Naive thymus-derived CD8-positive, alpha-beta T cell (primary cell): ENCODE measurements around the gene PAFAH1B2. TPM values are rescaled to one million over a fixed set of nuclear protein-coding genes. Genes with fewer than 3 reads are reported as not detected.
"Not testable (repeated sequence)": the region's sequence is repeated elsewhere in the genome, so short reads cannot be mapped to it uniquely, and the experiment has no call there.

Experiments used
- ATAC-seq, 2 donors: fragments of 150-1000 bp; cut with Tn5 transposase in 1 of 2; sonication (Bioruptor Pico), chemical (Tn5 transposase) in 1 of 2; 1 replicate in 1 of 2; 2 replicates in 1 of 2; pipeline ENCODE4 v1.10.0; 2021; ENCODE audit warnings: mild to moderate bottlenecking in 2 of 2, moderate library complexity in 2 of 2
- POLR2A ChIA-PET: fragments of 350-600 bp; sonication (Branson Sonifier 250); formaldehyde crosslinking; loops from one replicate; lab custom pipeline; 2021; ENCODE audit warnings: antibody characterized with exemption; lab: Charles Lee
- DNase-seq, 10 donors: peaks; one replicate each; pipeline versions ENCODE4 v3.0.0 to v3.0.0-alpha.2; 2020 to 2022
- H3K27ac Mint-ChIP-seq, 10 donors: one replicate each; pipeline ENCODE4 v1.8.0; 2020 to 2022; ENCODE audit warnings: mild to moderate bottlenecking in 10 of 10, mixed read lengths in 10 of 10, moderate library complexity in 4 of 10, inconsistent platforms in 1 of 10
- H3K27me3 Mint-ChIP-seq, 5 donors: one replicate each; pipeline ENCODE4 v1.8.0; 2021 to 2022; ENCODE audit warnings: mixed read lengths in 5 of 5
- H3K36me3 Mint-ChIP-seq, 3 donors: one replicate each; pipeline ENCODE4 v1.8.0; 2020 to 2022; ENCODE audit warnings: mixed read lengths in 3 of 3, mild to moderate bottlenecking in 2 of 3, inconsistent platforms in 1 of 3
- H3K4me1 Mint-ChIP-seq, 4 donors: one replicate each; pipeline ENCODE4 v1.8.0; 2021 to 2022; ENCODE audit warnings: mixed read lengths in 4 of 4
- H3K4me3 Mint-ChIP-seq, 10 donors: one replicate each; pipeline ENCODE4 v1.8.0; 2020 to 2022; ENCODE audit warnings: mild to moderate bottlenecking in 10 of 10, mixed read lengths in 10 of 10, moderate library complexity in 6 of 10, inconsistent platforms in 1 of 10
- H3K9me3 Mint-ChIP-seq, 9 donors: one replicate each; pipeline ENCODE4 v1.8.0; 2020 to 2022; ENCODE audit warnings: mixed read lengths in 9 of 9, mild to moderate bottlenecking in 3 of 9, inconsistent platforms in 1 of 9, moderate library complexity in 1 of 9
- polyA plus RNA-seq, 3 donors: library from polyadenylated mRNA; unstranded; fragments of 300-500 nt; fragmentation: Illumina TruSeq; gene quantifications; one replicate each; pipeline ENCODE4 v1.2.3, GENCODE V29; 2021
- total RNA-seq, 8 experiments: library from RNA in 2 of 8; stranded (reverse) in 2 of 8; gene quantifications; one replicate each; pipeline ENCODE4 v1.2.3 and lab custom pipeline; 2021 to 2026

Gene PAFAH1B2
- total and polyA plus RNA-seq, 5 experiments from 2014 or later = 14.4 to 60.5 (median 19.5) TPM

GRCh38 chr11:117107701-117108590 lies 36.1 kb upstream of the PAFAH1B2 start:
- DNase-seq (no peak), ATAC-seq (no peak)
- Mint-ChIP-seq H3K4me3 (no peak overlapping the region), H3K27ac (no peak overlapping the region), H3K36me3 (no peaks in the 10 kb centered on the region), H3K9me3 (no peaks in the 10 kb centered on the region), H3K4me1 (peaks cover 0 to 3% (median 0%) of the 10 kb centered on the region in 4 donors), H3K27me3 (peaks cover 0 to 1% (median 0%) of the 10 kb centered on the region in 5 donors)
- POLR2A ChIA-PET = no interaction called here

DNA sequence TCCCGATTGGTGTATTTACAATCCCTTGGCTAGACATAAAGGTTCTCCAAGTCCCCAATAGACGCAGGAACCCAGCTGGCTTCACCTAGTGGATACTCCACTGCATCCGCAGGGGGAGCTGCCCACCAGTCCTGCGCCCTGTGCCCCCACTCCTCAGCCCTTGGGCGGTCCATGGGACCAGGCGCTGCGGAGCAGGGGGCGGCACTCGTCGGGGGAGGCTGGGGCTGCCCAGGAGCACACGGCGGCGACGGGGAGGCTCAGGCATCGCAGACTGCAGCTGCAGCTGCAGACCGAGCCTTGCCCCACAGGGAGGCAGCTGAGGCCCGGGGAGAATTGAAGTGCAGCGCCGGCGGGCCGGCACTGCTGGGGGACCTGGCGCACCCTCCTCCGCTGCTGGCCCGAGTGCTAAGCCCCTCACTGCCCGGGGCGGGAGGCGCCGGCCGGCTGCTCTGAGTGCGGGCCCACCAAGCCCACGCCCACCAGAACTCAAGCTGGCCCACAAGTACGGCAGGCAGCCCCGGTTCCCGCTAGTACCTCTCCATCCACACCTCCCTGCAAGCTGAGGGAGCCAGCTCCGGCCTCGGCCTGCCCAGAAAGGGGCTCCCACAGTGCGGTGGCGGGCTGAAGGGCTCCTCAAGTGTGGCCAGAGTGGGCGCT lies 33.7 kb upstream of the PAFAH1B2 start:
- no peaks in the 10 kb centered on the region for H3K36me3 Mint-ChIP-seq
- H3K4me1 Mint-ChIP-seq = peaks cover 0 to 3% (median 0%) of the 10 kb centered on the region in 4 donors
- peaks cover 0 to 1% (median 0%) of the 10 kb centered on the region in 5 donors for H3K27me3 Mint-ChIP-seq
- no peak overlapping the region for H3K27ac Mint-ChIP-seq
- DNase-seq (no peak), ATAC-seq (no peak)
- POLR2A ChIA-PET = no interaction called here
- no peaks in the 10 kb centered on the region for H3K9me3 Mint-ChIP-seq
- H3K4me3 Mint-ChIP-seq = no peak overlapping the region

DNA sequence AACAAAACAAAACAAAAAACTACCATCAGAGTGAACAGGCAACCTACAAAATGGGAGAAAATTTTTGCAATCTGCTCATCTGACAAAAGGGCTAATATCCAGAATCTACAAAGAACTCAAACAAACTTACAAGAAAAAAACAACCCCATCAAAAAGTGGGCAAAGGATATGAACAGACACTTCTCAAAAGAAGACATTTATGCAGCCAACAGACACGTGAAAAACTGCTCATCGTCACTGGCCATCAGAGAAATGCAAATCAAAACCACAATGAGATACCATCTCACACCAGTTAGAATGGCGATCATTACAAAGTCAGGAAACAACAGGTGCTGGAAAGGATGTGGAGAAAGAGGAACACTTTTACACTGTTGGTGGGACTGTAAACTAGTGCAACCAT lies 31.6 kb upstream of the PAFAH1B2 start:
- H3K36me3 Mint-ChIP-seq, POLR2A ChIA-PET, H3K4me3 Mint-ChIP-seq, H3K4me1 Mint-ChIP-seq, ATAC-seq, H3K27ac Mint-ChIP-seq, H3K9me3 Mint-ChIP-seq, H3K27me3 Mint-ChIP-seq, DNase-seq: not testable (repeated sequence)

DNA sequence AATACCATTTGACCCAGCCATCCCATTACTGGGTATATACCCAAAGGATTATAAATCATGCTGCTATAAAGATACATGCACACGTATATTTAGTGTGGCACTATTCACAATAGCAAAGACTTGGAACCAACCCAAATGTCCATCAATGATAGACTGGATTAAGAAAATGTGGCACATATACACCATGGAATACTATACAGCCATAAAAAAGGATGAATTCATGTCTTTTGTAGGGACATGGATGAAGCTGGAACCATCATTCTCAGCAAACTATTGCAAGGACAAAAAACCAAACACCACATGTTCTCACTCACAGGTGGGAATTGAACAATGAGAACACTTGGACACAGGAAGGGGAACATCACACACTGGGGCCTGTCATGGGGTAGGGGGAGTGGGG lies 31.1 kb upstream of the PAFAH1B2 start:
- DNase-seq = not testable (repeated sequence)

DNA sequence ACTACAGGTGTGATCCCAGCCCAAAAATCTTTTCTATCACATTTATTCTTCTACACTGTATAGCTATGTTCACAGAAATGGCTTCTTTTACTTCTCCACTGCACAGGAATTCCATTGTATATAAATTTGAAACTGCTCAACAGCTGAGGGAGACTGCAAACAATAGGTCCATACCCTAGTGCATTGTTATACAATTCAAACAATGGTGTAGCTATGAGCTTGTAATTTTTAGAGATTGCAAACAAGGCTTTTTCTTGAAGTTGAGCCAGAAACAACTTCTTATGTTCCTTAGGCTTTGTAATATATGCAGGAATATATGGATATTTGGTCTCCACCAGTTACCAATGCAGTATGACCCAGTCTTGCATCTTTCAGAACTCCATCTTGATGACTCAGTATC lies 26.4 kb upstream of the PAFAH1B2 start:
- DNase-seq (no peak), ATAC-seq (no peak)
- no peaks in the 10 kb centered on the region for H3K9me3 Mint-ChIP-seq
- no peaks in the 10 kb centered on the region for H3K4me1 Mint-ChIP-seq
- no peaks in the 10 kb centered on the region for H3K27me3 Mint-ChIP-seq
- H3K27ac Mint-ChIP-seq = no peak overlapping the region
- H3K4me3 Mint-ChIP-seq = no peak overlapping the region
- H3K36me3 Mint-ChIP-seq = no peaks in the 10 kb centered on the region
- POLR2A ChIA-PET = no interaction called here

More for the DNA sequence above, 31.1 kb upstream of the PAFAH1B2 start:
- H3K9me3 Mint-ChIP-seq, H3K27me3 Mint-ChIP-seq, H3K4me1 Mint-ChIP-seq, ATAC-seq, H3K36me3 Mint-ChIP-seq, POLR2A ChIA-PET, H3K4me3 Mint-ChIP-seq, H3K27ac Mint-ChIP-seq: not testable (repeated sequence)

DNA sequence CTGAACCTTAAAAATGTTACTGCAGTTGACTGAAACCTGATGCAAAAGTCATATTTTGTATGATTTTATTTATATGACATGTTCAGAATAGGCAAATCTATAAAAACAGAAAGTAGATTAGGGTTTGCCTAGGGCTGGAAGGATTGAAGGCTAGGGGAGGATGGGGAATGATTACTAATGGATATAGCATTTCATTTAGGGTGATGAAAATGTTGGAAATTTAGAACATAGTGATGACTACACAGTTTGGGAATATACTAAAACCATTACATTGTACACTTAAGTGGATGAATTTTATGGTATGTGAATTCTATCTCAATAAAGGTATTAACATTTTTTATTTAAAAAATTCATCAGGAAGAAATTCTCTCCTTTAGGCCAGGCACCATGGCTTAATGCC lies 22.9 kb upstream of the PAFAH1B2 start:
- H3K4me1 Mint-ChIP-seq = no peaks in the 10 kb centered on the region
- peaks cover 0 to 1% (median 0%) of the 10 kb centered on the region in 5 donors for H3K27me3 Mint-ChIP-seq
- H3K9me3 Mint-ChIP-seq = no peaks in the 10 kb centered on the region
- DNase-seq (no peak), ATAC-seq (no peak)
- POLR2A ChIA-PET = no interaction called here
- no peak overlapping the region for H3K4me3 Mint-ChIP-seq
- H3K36me3 Mint-ChIP-seq = no peaks in the 10 kb centered on the region
- no peak overlapping the region for H3K27ac Mint-ChIP-seq

GRCh38 chr11:117122556-117122955 lies 21.5 kb upstream of the PAFAH1B2 start:
- Mint-ChIP-seq H3K9me3 (no peaks in the 10 kb centered on the region), H3K4me1 (no peaks in the 10 kb centered on the region), H3K27me3 (peaks cover 0 to 1% (median 0%) of the 10 kb centered on the region in 5 donors), H3K4me3 (no peak overlapping the region), H3K27ac (no peak overlapping the region), H3K36me3 (no peaks in the 10 kb centered on the region)
- DNase-seq = no peak
- no peak for ATAC-seq
- POLR2A ChIA-PET = no interaction called here

DNA sequence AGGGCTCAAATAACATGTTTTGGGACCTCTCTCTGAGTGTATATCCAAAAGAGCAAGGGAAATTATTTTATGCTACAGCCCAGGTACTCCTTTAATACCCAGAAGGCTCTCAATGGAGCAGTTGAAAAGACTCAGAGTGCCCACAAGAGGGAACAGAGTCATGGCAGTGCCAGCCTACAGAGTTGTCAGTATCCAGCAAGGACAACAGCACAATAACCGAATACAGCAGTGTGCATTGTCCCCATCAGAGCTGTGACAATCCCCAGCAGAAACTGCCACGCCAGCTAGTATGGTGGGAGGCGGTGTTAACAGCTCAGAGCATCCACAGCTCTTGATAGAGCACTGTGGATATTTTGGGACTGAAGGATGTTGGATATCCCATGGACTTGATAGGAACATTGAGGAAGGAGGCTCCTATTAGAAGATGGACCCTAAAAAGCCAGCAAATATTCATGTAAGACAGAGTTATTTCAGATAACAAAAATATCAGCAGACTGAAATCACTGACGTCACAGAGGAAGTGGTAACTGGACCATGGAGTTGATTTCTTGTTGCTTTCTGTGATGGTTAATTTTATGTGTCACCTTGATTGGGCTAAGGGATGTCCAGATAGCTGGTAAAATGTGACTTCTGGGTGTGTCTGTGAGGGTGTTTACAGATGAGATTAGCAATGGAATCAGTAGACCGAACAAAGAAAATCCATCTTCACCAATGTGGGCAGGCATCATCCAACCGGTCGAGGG lies 17.7 kb upstream of the PAFAH1B2 start:
- POLR2A ChIA-PET = no interaction called here
- Mint-ChIP-seq H3K4me1 (no peaks in the 10 kb centered on the region), H3K36me3 (no peaks in the 10 kb centered on the region), H3K4me3 (no peak overlapping the region), H3K9me3 (no peaks in the 10 kb centered on the region), H3K27ac (peak overlapping the region in 1 of 10 donors; percentile 34), H3K27me3 (peaks cover 0 to 3% (median 0%) of the 10 kb centered on the region in 5 donors)
- DNase-seq (no peak), ATAC-seq (no peak)

GRCh38 chr11:117127171-117127901 lies 16.8 kb upstream of the PAFAH1B2 start:
- DNase-seq = no peak
- H3K27me3 Mint-ChIP-seq = peaks cover 0 to 3% (median 0%) of the 10 kb centered on the region in 5 donors
- peak overlapping the region in 1 of 10 donors; percentile 23 for H3K27ac Mint-ChIP-seq
- H3K36me3 Mint-ChIP-seq = no peaks in the 10 kb centered on the region
- no peak overlapping the region for H3K4me3 Mint-ChIP-seq
- ATAC-seq = no peak
- H3K9me3 Mint-ChIP-seq = no peaks in the 10 kb centered on the region
- POLR2A ChIA-PET = interaction anchor here (0.7 kb wide), 1 partner anchor 94 kb away, joined by 3 read pairs; no protein-coding TSS in a partner anchor
- no peaks in the 10 kb centered on the region for H3K4me1 Mint-ChIP-seq

GRCh38 chr11:117128289-117128688 lies 15.8 kb upstream of the PAFAH1B2 start:
- Mint-ChIP-seq H3K4me1 (peaks cover 0 to 4% (median 0%) of the 10 kb centered on the region in 4 donors), H3K36me3 (no peaks in the 10 kb centered on the region), H3K27ac (no peak overlapping the region), H3K27me3 (peaks cover 0 to 3% (median 0%) of the 10 kb centered on the region in 5 donors), H3K9me3 (no peaks in the 10 kb centered on the region), H3K4me3 (no peak overlapping the region)
- POLR2A ChIA-PET = interaction anchor here (0.7 to 1.0 kb wide), 2 partner anchors 18 to 86 kb away, joined by 4 to 7 read pairs; no protein-coding TSS in a partner anchor
- DNase-seq (no peak), ATAC-seq (no peak)

- POLR2A ChIA-PET = interaction anchor here (0.6 kb wide), 1 partner anchor 233 kb away, joined by 3 read pairs; no protein-coding TSS in a partner anchor
- not testable (repeated sequence) for ATAC-seq, H3K4me3 Mint-ChIP-seq, H3K27me3 Mint-ChIP-seq, H3K9me3 Mint-ChIP-seq, H3K27ac Mint-ChIP-seq, H3K36me3 Mint-ChIP-seq, H3K4me1 Mint-ChIP-seq, DNase-seq
Measured at GRCh38 chr11:117130396-117130795, 13.7 kb upstream of the PAFAH1B2 start.

DNA sequence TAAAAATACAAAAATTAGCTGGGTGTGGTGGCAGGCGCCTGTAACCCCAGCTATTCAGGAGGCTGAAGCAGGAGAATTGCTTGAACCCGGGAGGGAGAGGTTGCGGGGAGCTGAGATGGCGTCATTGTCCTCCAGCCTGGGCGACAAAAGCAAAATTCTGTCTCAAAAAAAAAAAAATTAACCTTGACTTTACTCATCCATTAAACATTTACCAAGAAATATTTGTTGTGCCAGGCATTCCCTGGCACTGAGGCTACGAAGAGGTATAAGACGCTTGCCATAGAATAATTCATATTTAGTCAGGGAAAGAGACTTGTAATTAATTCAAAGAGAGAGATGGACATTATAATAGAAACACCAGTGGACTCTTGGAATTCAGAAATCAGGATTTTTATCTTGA lies 13.2 kb upstream of the PAFAH1B2 start:
- no peaks in the 10 kb centered on the region for H3K9me3 Mint-ChIP-seq
- no peak for DNase-seq
- H3K4me3 Mint-ChIP-seq = no peak overlapping the region
- no peaks in the 10 kb centered on the region for H3K36me3 Mint-ChIP-seq
- H3K27ac Mint-ChIP-seq = no peak overlapping the region
- peaks cover 0 to 1% (median 0%) of the 10 kb centered on the region in 5 donors for H3K27me3 Mint-ChIP-seq
- POLR2A ChIA-PET = no interaction called here
- H3K4me1 Mint-ChIP-seq = peaks cover 0 to 4% (median 0%) of the 10 kb centered on the region in 4 donors
- no peak for ATAC-seq
